Peyer's patch (tissue), 4 donors: ENCODE measurements around the gene MKRN3. TPM values are rescaled to one million over a fixed set of nuclear protein-coding genes. Genes with fewer than 3 reads are reported as not detected.

Experiments
- DNase-seq, 3 donors: peaks; one replicate each; pipeline ENCODE4 v3.0.0-alpha.2; 2017 to 2019
- H3K27ac ChIP-seq, 4 donors: fragments of 200-600 bp; sonication (generic); one replicate each; pipeline ENCODE4 v1.5.1; 2016 to 2019
- H3K27me3 ChIP-seq, 2 donors: fragments of 200-600 bp; sonication (generic); one replicate each; pipeline ENCODE4 v1.5.1; 2019
- H3K36me3 ChIP-seq, 3 donors: fragments of 200-600 bp; sonication (generic); one replicate each; pipeline ENCODE4 v1.5.1; 2016 to 2019
- H3K4me1 ChIP-seq, 4 donors: fragments of 200-600 bp; sonication (generic); one replicate each; pipeline ENCODE4 v1.5.1; 2016 to 2019
- H3K4me3 ChIP-seq, 4 donors: fragments of 200-600 bp; sonication (generic); 1 replicate in 3 of 4; 2 replicates in 1 of 4; pipeline ENCODE4 v1.5.1; 2016 to 2019; ENCODE audit warnings: mild to moderate bottlenecking in 1 of 4
- H3K9me3 ChIP-seq, 4 donors: fragments of 200-600 bp; sonication (generic); one replicate each; pipeline ENCODE4 v1.5.1; 2016 to 2019; ENCODE audit warnings: mild to moderate bottlenecking in 1 of 4
- POLR2A ChIP-seq, 2 donors: fragments of 450-650 bp; IDR thresholded peaks; one replicate each; pipeline ENCODE4 v1.5.1; 2017; ENCODE audit warnings: antibody characterized with exemption in 2 of 2, mild to moderate bottlenecking in 2 of 2, moderate library complexity in 2 of 2
- total RNA-seq, 4 donors: library from RNA; depleted of rRNA; stranded (reverse); fragments of >200 nt; gene quantifications; one replicate each; pipeline ENCODE4 v1.1.0, GENCODE V29; 2016
- TF ChIP-seq, protein P1 (sequence below), 6 experiments: fragments of 450-650 bp in 4 of 6; fragments of 200-600 bp in 2 of 6; sonication (generic) in 1 of 6; IDR thresholded peaks; one replicate each; pipeline ENCODE4 v1.5.1; 2017 to 2019; ENCODE audit warnings: antibody characterized with exemption in 6 of 6, mild to moderate bottlenecking in 3 of 6, moderate library complexity in 1 of 6

MKRN3 gene
- 1 to 10 TPM in 1 of 4 donors, not detected in 3; 1.2 TPM for total RNA-seq

DNA sequence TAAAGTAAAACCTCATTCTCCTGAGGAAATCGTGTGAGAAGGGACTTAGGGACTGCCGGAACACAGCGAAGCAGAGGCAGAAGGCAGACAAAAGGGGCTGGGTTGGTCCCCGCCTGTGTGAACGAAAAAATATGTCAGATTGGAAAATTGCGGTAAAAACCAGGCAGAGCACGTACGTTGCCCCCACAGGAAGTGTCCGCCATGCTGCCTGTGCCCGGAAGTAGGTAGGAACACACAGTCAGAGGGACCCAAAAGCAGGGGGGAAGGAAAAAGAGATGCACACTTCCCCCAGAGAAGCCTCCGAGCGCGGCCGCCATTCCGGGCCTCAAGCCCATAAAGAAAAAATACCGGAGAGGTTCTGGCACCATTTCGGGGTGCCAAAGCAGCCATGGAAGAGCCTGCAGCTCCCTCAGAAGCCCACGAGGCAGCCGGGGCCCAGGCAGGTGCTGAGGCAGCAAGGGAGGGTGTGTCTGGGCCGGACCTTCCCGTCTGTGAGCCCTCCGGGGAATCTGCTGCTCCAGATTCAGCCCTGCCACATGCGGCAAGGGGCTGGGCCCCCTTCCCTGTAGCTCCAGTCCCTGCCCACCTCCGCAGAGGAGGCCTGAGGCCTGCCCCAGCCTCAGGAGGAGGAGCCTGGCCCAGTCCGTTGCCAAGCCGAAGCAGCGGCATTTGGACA is at the start of gene MKRN3:
Gene MKRN3, plus strand, starts transcription at position 280 of the 676 bp plus-strand sequence. Its CDS starts 109 bp downstream, at position 389.
- TF ChIP-seq, protein P1, sequence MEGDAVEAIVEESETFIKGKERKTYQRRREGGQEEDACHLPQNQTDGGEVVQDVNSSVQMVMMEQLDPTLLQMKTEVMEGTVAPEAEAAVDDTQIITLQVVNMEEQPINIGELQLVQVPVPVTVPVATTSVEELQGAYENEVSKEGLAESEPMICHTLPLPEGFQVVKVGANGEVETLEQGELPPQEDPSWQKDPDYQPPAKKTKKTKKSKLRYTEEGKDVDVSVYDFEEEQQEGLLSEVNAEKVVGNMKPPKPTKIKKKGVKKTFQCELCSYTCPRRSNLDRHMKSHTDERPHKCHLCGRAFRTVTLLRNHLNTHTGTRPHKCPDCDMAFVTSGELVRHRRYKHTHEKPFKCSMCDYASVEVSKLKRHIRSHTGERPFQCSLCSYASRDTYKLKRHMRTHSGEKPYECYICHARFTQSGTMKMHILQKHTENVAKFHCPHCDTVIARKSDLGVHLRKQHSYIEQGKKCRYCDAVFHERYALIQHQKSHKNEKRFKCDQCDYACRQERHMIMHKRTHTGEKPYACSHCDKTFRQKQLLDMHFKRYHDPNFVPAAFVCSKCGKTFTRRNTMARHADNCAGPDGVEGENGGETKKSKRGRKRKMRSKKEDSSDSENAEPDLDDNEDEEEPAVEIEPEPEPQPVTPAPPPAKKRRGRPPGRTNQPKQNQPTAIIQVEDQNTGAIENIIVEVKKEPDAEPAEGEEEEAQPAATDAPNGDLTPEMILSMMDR (IDR thresholded peaks at IDR 0.05), result no peak
- TF ChIP-seq POLR2A (IDR thresholded peaks at IDR 0.05), result no peak
- Histone ChIP-seq H3K4me3 (peak within 1 kb of the TSS in 3 of 4 donors; percentile 26 to 29 (median 29)), H3K27ac (peak within 1 kb of the TSS in 2 of 4 donors; percentile 46 to 48)

DNA sequence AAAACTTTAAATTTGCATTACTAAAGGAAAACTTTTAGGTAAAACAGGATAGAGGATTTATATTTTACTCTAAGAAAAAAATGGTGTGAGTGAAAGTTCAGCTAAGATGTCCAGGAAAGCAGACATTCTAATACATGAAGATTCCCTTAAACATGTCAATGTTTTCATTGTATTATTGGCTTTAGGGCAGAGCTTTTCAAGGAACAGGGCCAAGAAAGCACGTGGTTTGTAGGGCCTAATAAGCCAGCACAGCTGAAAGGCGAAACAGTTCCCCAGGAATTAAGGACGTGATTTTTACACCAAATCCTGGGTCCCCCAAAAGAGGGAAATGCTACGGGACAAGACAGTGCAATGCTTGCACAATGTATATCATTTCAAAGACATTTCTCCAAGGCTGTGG is 48.6 kb upstream of the MKRN3 start:
- H3K27ac ChIP-seq, result no peak overlapping the region
- DNase-seq, result no peak
- H3K36me3 ChIP-seq, result no peaks in the 10 kb centered on the region
- no peaks in the 10 kb centered on the region for H3K27me3 ChIP-seq
- no peaks in the 10 kb centered on the region for H3K4me1 ChIP-seq
- H3K4me3 ChIP-seq, result no peak overlapping the region
- TF ChIP-seq, protein P1 (IDR thresholded peaks at IDR 0.05), result no peak
- no peak for TF ChIP-seq POLR2A (IDR thresholded peaks at IDR 0.05)
- no peaks in the 10 kb centered on the region for H3K9me3 ChIP-seq

More for the DNA sequence above, at the start of gene MKRN3:
- DNase-seq, result no peak
- Histone ChIP-seq H3K27me3 (no peaks in the 10 kb centered on the region), H3K9me3 (peaks cover 0 to 2% (median 0%) of the 10 kb centered on the region in 4 donors), H3K36me3 (no peaks in the 10 kb centered on the region), H3K4me1 (no peaks in the 10 kb centered on the region)

DNA sequence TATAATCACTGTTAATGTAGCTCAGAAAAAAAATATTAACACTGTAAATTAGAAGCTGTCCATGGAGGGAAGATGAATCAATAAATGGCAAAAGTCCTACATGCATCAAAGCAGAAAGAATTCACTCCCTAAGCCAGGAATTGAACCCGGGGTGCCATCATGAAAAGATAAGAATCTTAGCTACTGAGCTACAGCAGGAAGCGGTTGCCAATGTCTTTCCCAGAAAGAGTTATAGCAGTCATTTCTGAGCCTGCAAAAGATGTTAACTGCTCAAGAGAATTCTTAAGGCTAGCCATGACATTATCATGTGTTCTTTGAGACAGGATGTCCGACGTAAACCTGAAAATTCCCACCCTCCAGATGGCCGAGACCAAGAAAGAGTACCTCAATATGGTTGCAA is 47.4 kb upstream of the MKRN3 start:
- no peak for DNase-seq
- TF ChIP-seq, protein P1 (IDR thresholded peaks at IDR 0.05), result no peak
- no peak for TF ChIP-seq POLR2A (IDR thresholded peaks at IDR 0.05)
- H3K4me3 ChIP-seq, result no peak overlapping the region
- H3K36me3 ChIP-seq, result no peaks in the 10 kb centered on the region
- H3K27me3 ChIP-seq, result no peaks in the 10 kb centered on the region
- H3K27ac ChIP-seq, result no peak overlapping the region
- H3K9me3 ChIP-seq, result no peaks in the 10 kb centered on the region
- no peaks in the 10 kb centered on the region for H3K4me1 ChIP-seq

DNA sequence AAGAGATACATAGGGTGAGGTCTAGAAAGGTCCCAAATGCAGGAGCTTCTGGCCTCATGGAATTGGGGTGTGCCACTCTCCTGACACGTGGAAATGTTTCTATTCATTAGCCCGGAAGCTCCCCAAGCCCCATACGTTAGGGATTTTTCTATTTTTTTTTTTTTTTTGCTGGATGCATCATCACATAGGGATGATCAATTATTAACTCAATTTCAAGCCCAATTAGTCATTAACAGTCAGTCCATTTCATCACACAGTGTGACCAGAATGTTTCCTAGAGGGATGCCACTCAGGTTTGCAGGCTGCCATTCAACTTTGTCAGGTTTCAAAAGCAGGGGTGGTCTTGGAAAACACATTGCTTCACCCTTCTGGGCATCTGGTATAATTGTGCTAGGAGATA is 40.7 kb upstream of the MKRN3 start:
- H3K27ac ChIP-seq, result no peak overlapping the region
- no peaks in the 10 kb centered on the region for H3K36me3 ChIP-seq
- TF ChIP-seq, protein P1 (IDR thresholded peaks at IDR 0.05), result no peak
- H3K4me3 ChIP-seq, result no peak overlapping the region
- H3K9me3 ChIP-seq, result no peaks in the 10 kb centered on the region
- DNase-seq, result no peak
- no peaks in the 10 kb centered on the region for H3K27me3 ChIP-seq
- H3K4me1 ChIP-seq, result no peaks in the 10 kb centered on the region

DNA sequence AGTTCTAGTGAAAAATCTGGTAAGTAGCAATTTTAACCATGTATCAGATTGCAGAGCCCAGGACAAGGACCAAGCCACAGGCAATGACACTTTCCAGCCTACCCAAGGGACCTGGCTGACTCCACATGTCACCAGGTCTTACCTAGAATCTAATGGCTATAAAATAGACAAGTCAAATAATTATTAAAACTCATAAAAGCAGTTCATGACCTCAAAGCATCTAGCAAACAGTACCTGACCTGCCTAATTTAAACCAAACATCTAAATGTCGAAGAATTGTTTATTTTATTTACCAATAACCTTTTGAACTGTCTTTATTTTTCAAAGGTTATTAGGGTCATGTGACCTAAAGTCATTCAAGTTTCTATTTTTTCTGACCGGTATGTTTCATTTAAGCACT is 35.6 kb upstream of the MKRN3 start:
- no peaks in the 10 kb centered on the region for H3K4me1 ChIP-seq
- no peaks in the 10 kb centered on the region for H3K27me3 ChIP-seq
- H3K27ac ChIP-seq, result no peak overlapping the region
- no peaks in the 10 kb centered on the region for H3K9me3 ChIP-seq
- no peak for TF ChIP-seq POLR2A (IDR thresholded peaks at IDR 0.05)
- TF ChIP-seq, protein P1 (IDR thresholded peaks at IDR 0.05), result no peak
- DNase-seq, result no peak
- no peaks in the 10 kb centered on the region for H3K36me3 ChIP-seq
- H3K4me3 ChIP-seq, result no peak overlapping the region
